ENCODE data around the gene AGO3.

The AGO3 gene

DNA sequence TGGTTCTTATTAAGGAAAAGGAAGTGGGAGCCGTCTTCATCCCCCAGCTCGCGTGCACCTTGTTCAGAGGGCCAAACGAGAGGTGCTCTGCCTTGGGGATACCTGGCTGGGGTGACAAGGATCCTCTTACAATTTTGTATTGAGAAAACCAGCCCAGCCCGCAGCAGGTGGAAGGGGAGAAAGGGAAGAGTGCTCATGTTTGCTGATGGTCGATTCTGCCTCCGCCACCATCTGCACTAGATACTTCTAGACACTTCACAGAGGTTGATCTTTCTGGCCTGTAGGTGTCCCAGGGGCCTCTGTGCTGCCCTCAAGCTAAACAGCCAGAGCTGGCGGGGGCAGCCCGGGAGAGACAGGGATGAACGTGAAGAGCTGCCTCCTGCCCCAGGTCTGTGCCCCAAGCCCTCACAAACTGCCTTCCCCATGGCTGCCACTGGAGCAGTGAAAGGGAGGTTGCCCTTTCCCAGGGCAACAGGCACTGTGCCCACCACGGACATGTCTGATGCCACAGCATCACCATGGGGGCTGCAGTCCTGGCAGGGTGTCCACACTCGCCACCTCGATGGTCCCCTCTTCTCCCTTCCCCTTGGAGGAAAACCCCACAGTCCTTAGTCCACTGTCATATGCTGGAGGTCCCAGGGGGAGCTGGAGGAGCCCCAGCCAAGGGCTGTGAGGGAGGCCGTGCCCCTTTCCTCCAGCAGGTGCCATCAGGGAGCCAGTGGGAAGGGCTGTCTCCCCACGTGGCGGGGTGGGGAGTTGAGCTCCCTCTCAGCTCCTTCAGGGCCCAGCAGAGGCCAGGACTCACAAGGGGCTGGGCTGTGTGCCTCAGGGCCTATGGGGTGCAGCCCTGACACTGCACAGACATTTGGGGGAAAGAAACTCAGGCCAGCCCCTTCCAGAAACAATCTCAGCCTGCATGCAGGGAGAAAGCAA, 165.9 kb downstream of the AGO3 start:
- H3K4me3 ChIP-seq (ENCODE audit: low read length): no peak overlapping the region
- H3K4me1 ChIP-seq (ENCODE audit: control insufficient read depth, insufficient read depth, low read length): no peaks in the 10 kb centered on the region
- H3K27ac ChIP-seq (ENCODE audit: low read depth, low read length): no peak overlapping the region
- H3K36me3 ChIP-seq (ENCODE audit: control insufficient read depth, insufficient read depth, low read length): peaks cover 24% of the 10 kb centered on the region
- H3K9ac ChIP-seq (ENCODE audit: low read length): no peak overlapping the region
- no peaks in the 10 kb centered on the region for H3K27me3 ChIP-seq (ENCODE audit: control insufficient read depth, insufficient read depth, low read length)

DNA sequence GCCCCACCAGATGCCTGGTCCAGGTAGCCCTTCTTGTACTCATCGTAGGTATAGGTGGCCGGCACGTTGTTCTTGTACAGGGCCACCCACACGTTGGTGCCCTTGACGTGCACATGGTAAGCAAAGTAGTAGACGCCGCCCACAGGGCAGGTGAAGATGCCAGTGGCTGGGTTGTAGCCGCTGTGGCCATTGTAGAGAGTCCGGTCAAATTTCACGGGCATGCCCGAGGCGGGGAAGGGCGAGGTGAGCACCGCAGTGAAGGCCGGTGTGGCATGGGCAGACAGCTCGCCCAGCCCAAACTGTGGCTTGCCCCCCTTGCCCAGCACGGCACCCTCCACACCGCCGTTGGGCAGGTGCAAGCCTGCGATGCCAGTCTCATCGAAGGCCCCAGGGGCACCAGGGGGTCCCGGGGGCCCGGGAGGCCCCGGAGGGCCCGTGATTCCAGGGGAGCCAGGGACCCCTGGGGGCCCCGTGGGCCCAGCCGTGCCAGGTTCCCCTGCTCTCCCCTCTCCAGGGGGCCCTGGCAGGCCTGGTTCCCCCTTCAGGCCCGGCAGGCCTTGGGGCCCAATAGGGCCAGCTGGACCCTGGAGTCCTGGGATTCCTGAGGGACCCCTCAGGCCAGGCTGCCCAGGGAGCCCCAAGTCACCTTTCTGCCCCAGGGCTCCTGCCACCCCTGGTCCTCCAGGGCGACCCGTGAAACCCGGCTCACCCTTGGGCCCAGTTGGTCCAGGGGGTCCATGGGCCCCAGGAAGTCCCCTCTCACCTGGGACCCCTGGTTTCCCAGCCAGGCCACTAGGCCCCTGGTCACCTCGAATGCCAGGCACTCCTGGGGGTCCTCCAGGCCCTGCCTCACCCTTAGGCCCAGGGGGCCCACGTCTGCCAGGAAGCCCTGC, 167.0 kb downstream of the AGO3 start:
- Histone ChIP-seq H3K9ac (ENCODE audit: low read length) (no peak overlapping the region), H3K27ac (ENCODE audit: low read depth, low read length) (no peak overlapping the region), H3K4me3 (ENCODE audit: low read length) (no peak overlapping the region), H3K27me3 (ENCODE audit: control insufficient read depth, insufficient read depth, low read length) (no peaks in the 10 kb centered on the region), H3K36me3 (ENCODE audit: control insufficient read depth, insufficient read depth, low read length) (peaks cover 13% of the 10 kb centered on the region), H3K4me1 (ENCODE audit: control insufficient read depth, insufficient read depth, low read length) (no peaks in the 10 kb centered on the region)

DNA sequence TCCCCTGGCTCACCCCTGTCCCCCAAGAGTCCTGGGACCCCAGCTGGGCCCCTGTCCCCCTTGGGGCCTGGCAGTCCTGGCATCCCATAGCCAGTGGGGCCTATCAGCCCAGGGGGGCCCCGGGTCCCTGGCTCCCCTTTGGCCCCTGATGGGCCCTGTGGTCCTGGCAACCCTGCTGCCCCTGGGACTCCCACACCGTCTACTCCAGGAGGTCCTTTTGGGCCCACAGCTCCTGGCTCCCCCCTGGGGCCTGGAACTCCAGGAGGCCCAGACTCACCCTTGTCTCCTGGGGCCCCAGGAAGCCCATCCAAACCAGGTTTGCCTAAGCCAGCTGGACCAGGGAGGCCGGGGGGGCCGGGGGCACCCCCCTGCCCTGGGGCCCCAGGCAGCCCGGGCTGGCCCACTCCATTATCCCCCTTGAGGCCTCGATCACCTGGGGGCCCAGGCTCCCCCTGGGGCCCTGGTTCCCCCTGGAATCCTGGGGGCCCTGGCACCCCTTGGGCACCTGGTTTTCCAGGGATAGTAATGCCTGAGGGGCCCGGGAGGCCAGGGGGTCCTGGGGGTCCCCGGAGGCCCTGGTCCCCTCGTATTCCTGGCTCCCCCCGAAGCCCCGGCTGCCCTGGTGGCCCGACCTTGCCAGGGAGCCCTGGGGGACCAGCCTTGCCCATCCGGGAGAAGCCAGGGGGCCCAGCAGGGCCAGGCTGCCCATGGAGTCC, 167.9 kb downstream of the AGO3 start:
- no peak overlapping the region for H3K4me3 ChIP-seq (ENCODE audit: low read length)
- no peak overlapping the region for H3K9ac ChIP-seq (ENCODE audit: low read length)
- H3K27ac ChIP-seq (ENCODE audit: low read depth, low read length): no peak overlapping the region
- no peaks in the 10 kb centered on the region for H3K4me1 ChIP-seq (ENCODE audit: control insufficient read depth, insufficient read depth, low read length)
- H3K36me3 ChIP-seq (ENCODE audit: control insufficient read depth, insufficient read depth, low read length): peaks cover 6% of the 10 kb centered on the region
- H3K27me3 ChIP-seq (ENCODE audit: control insufficient read depth, insufficient read depth, low read length): no peaks in the 10 kb centered on the region

DNA sequence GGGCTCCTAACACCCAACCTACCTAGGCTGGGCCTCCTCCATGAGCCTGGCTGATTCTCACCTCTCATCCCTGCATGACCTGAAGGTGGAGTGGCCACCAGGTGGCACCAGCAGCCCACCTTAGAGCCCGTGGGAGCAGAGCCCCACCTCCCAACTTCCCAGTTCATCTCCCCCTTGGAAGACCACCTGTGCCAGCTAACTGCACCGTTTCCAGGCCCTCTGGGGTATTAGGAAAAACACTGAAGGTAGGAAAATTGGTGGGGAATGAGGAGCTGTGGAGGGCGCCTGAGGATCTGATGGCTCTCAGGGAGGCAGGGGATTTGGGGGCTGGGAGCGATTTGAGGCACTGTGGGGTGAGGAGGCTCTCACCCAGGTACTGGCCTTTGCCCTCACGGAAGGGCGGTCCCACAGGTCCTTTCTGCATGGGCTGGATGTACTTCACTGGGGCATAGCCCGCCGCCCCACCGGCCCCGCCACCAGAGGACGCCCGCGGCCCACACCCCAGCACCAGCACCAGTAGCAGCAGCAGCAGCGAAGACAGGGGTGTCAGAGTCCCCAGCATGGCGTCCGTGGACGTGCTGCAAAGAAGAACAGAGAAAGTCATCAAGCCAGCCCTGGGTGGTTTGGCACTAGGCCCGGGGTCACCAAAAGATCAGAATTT, 168.9 kb downstream of the AGO3 start:
- H3K4me1 ChIP-seq (ENCODE audit: control insufficient read depth, insufficient read depth, low read length): no peaks in the 10 kb centered on the region
- peaks cover 2% of the 10 kb centered on the region for H3K36me3 ChIP-seq (ENCODE audit: control insufficient read depth, insufficient read depth, low read length)
- no peak overlapping the region for H3K4me3 ChIP-seq (ENCODE audit: low read length)
- H3K27me3 ChIP-seq (ENCODE audit: control insufficient read depth, insufficient read depth, low read length): no peaks in the 10 kb centered on the region
- H3K27ac ChIP-seq (ENCODE audit: low read depth, low read length): no peak overlapping the region
- no peak overlapping the region for H3K9ac ChIP-seq (ENCODE audit: low read length)

DNA sequence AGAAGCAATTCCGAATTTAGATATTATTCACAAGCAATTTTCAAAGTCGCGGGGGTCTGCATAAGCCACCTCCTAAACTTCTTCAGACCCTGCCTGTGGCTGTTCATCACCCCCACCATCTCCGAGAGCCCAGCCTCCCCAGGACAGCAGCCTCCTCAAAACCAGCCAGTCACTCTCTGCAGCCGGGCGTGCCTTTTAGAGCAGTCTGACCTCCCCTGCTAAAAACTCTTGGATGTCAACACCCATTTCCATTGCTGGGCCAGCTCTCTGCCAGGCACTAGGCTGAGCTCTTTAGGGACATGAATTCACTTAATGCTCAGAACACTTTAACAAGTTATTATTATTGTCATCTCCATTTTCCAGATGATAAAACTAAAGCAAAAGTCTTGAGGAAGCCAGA, 169.5 kb downstream of the AGO3 start:
- H3K36me3 ChIP-seq (ENCODE audit: control insufficient read depth, insufficient read depth, low read length): no peaks in the 10 kb centered on the region
- H3K27me3 ChIP-seq (ENCODE audit: control insufficient read depth, insufficient read depth, low read length): no peaks in the 10 kb centered on the region
- no peak overlapping the region for H3K9ac ChIP-seq (ENCODE audit: low read length)
- H3K27ac ChIP-seq (ENCODE audit: low read depth, low read length): no peak overlapping the region
- H3K4me1 ChIP-seq (ENCODE audit: control insufficient read depth, insufficient read depth, low read length): no peaks in the 10 kb centered on the region
- no peak overlapping the region for H3K4me3 ChIP-seq (ENCODE audit: low read length)

DNA sequence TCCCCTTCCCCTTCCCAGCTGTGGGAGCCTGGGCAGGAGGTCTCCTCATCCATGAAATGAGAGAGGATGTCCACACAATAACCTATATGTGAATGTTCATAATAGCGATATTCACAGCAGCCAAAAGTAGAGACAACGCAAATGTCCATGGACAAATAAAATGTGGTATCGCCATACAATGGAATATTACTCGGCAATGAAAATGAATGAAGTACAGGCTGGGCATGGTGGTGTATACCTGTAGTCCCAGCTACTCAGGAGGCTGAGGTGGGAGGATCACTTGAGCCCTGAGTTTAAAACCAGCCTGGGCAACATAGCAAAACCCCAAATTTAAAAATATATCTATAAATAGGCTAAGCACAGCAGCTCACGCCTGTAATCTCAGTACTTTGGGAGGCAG, 170.6 kb downstream of the AGO3 start:
- no peak overlapping the region for H3K9ac ChIP-seq (ENCODE audit: low read length)
- no peak overlapping the region for H3K4me3 ChIP-seq (ENCODE audit: low read length)
- no peak overlapping the region for H3K27ac ChIP-seq (ENCODE audit: low read depth, low read length)
- H3K36me3 ChIP-seq (ENCODE audit: control insufficient read depth, insufficient read depth, low read length): no peaks in the 10 kb centered on the region
- no peaks in the 10 kb centered on the region for H3K4me1 ChIP-seq (ENCODE audit: control insufficient read depth, insufficient read depth, low read length)
- H3K27me3 ChIP-seq (ENCODE audit: control insufficient read depth, insufficient read depth, low read length): no peaks in the 10 kb centered on the region

DNA sequence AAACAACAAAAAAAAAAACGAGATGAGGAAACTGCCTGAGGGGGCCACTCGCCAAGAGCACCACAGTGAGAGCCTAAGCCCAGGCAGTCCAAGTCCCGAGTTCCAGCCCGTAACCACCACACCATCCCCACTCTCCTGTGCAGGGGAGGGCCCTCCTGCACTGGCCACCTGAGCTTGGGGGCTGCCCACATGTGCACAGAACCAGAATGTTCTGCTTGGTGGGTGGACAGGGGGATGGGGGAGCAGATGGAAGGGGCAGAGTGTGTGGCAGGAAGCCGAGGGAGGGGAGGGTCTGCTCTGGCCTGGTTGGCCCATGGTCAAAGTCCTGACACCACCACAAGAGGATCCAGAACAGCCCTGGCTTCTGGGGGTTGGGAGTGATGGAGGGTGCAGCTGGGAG, 175.4 kb downstream of the AGO3 start:
- H3K36me3 ChIP-seq (ENCODE audit: control insufficient read depth, insufficient read depth, low read length): no peaks in the 10 kb centered on the region
- H3K27ac ChIP-seq (ENCODE audit: low read depth, low read length): no peak overlapping the region
- H3K9ac ChIP-seq (ENCODE audit: low read length): no peak overlapping the region
- H3K4me1 ChIP-seq (ENCODE audit: control insufficient read depth, insufficient read depth, low read length): no peaks in the 10 kb centered on the region
- H3K4me3 ChIP-seq (ENCODE audit: low read length): no peak overlapping the region
- no peaks in the 10 kb centered on the region for H3K27me3 ChIP-seq (ENCODE audit: control insufficient read depth, insufficient read depth, low read length)

DNA sequence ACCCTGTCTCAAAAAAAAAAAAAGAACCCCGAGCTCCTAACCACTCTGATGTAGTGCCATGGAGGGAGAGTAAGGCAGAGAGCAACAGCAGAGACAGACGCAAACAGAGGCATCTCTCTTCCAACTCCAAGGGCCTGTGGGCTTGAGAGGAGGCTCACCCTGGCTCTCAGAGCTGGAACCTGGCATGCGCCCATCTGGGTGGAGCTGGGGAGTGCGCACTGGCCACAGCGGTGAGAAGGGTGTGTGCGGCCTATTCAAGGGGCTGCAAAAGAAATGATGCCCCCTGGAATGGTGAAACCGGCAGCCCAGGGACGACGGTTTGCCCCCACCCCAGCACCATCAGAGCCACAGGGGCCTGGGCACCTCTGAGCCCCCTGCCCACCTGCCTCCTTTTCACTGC, 176.5 kb downstream of the AGO3 start:
- Histone ChIP-seq H3K4me3 (ENCODE audit: low read length) (no peak overlapping the region), H3K4me1 (ENCODE audit: control insufficient read depth, insufficient read depth, low read length) (no peaks in the 10 kb centered on the region), H3K9ac (ENCODE audit: low read length) (no peak overlapping the region), H3K27ac (ENCODE audit: low read depth, low read length) (no peak overlapping the region), H3K27me3 (ENCODE audit: control insufficient read depth, insufficient read depth, low read length) (no peaks in the 10 kb centered on the region), H3K36me3 (ENCODE audit: control insufficient read depth, insufficient read depth, low read length) (no peaks in the 10 kb centered on the region)

DNA sequence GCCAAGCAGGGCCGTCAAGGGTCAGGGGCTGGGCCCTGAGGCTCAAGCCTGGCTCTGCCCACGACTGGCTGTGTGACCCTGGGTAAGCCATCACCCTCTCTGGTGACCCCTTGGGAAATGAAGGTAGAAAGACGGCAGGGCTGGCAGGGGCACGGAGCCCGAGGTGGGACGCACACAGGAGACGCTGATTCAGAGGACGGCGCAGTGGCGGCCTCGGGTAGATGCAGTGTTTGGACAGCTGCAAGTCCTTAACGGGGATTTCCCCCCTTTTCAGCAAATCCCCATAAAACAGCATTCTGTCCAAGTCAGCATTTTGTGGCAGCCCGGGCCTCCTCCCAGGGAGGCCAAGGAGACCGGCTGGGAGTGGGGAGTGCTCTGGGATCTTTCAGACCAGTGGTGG, 177.4 kb downstream of the AGO3 start:
- Histone ChIP-seq H3K4me3 (ENCODE audit: low read length) (no peak overlapping the region), H3K4me1 (ENCODE audit: control insufficient read depth, insufficient read depth, low read length) (no peaks in the 10 kb centered on the region), H3K9ac (ENCODE audit: low read length) (no peak overlapping the region), H3K27ac (ENCODE audit: low read depth, low read length) (no peak overlapping the region), H3K27me3 (ENCODE audit: control insufficient read depth, insufficient read depth, low read length) (no peaks in the 10 kb centered on the region), H3K36me3 (ENCODE audit: control insufficient read depth, insufficient read depth, low read length) (no peaks in the 10 kb centered on the region)

DNA sequence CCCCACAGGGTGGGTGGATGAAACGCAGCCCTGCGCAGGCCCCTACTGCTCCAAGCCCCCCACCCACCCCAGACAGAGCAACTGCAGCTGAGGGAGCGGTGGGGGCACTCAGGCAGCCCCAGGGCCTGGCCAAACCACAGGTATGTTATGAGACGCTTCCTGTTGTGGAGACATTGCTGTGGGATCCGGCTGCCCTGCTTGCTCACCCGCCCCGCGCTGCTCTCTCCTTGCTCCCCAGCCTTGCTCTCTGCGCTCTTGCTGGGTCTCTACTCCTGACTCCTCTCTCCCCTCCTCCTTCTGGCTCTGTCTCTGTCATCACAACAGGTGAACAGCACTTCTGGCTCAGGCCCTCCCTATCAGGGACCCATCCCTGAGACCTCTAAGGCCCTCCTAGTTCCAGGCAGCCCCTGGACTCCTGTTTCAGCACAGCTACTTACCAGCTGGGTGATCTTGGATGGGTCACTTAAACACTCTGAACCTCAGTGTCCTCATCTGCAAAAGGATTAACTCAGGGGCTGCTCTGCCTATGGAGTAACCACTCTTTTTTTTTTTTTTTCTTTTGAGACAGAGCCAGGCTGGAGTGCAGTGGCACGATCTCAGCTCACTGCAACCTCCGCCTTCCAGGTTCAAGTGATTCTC, 178.3 kb downstream of the AGO3 start:
- no peak overlapping the region for H3K27ac ChIP-seq (ENCODE audit: low read depth, low read length)

DNA sequence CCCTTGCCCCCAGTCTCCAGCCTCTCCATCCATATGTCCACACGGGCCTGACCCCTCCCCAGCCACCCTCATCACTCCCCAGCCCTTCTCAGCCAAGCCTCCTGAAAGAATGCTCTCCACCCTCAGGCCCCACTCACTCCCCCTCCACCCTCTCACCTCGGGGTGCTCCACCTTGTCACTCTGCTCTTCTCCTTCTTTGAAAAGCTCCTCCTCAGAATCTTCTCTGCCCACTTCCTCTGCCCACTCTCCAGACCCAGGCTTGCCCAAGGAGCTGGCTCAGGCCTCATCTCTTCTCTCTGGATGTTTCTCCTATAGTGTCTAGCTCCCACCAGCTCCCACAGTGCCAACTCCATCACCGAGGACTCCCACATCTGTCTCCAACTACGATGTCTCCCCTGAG, 180.2 kb downstream of the AGO3 start:
- no peak overlapping the region for H3K4me3 ChIP-seq (ENCODE audit: low read length)
- H3K9ac ChIP-seq (ENCODE audit: low read length): no peak overlapping the region
- H3K27me3 ChIP-seq (ENCODE audit: control insufficient read depth, insufficient read depth, low read length): no peaks in the 10 kb centered on the region
- no peaks in the 10 kb centered on the region for H3K36me3 ChIP-seq (ENCODE audit: control insufficient read depth, insufficient read depth, low read length)
- H3K27ac ChIP-seq (ENCODE audit: low read depth, low read length): no peak overlapping the region
- H3K4me1 ChIP-seq (ENCODE audit: control insufficient read depth, insufficient read depth, low read length): peaks cover 8% of the 10 kb centered on the region

More for the DNA sequence above, 178.3 kb downstream of the AGO3 start:
- H3K4me3 ChIP-seq (ENCODE audit: low read length): no peak overlapping the region
- H3K36me3 ChIP-seq (ENCODE audit: control insufficient read depth, insufficient read depth, low read length): no peaks in the 10 kb centered on the region
- H3K4me1 ChIP-seq (ENCODE audit: control insufficient read depth, insufficient read depth, low read length): no peaks in the 10 kb centered on the region
- H3K9ac ChIP-seq (ENCODE audit: low read length): no peak overlapping the region
- no peaks in the 10 kb centered on the region for H3K27me3 ChIP-seq (ENCODE audit: control insufficient read depth, insufficient read depth, low read length)

Data from rectal smooth muscle tissue (tissue), 1 donor.